Muscle layer of duodenum (tissue), 2 donors: ENCODE results near the gene MYH15.

ENCODE experiments used
- H3K27ac ChIP-seq: one replicate; pipeline ENCODE4 v1.7.0; 2013; ENCODE audit warnings: mild to moderate bottlenecking, low read length
- H3K27me3 ChIP-seq: one replicate; pipeline ENCODE4 v1.7.0; 2013; ENCODE audit warnings: low read depth, mild to moderate bottlenecking, control low read depth, low read length
- H3K36me3 ChIP-seq, 2 donors: one replicate each; pipeline ENCODE4 v1.7.0; 2013; ENCODE audit warnings: low read length in 2 of 2, control low read depth in 1 of 2, mild to moderate bottlenecking in 1 of 2; ENCODE audit not compliant: insufficient read depth in 2 of 2, control insufficient read depth in 1 of 2
- H3K4me1 ChIP-seq, 2 donors: one replicate each; pipeline ENCODE4 v1.7.0; 2013; ENCODE audit warnings: low read length in 2 of 2, mild to moderate bottlenecking in 2 of 2, control low read depth in 1 of 2, moderate library complexity in 1 of 2; ENCODE audit not compliant: insufficient read depth in 2 of 2, control insufficient read depth in 1 of 2
- H3K4me3 ChIP-seq, 2 donors: one replicate each; pipeline ENCODE4 v1.7.0; 2013; ENCODE audit warnings: low read length in 2 of 2, low read depth in 1 of 2, mild to moderate bottlenecking in 1 of 2
- H3K9me3 ChIP-seq, 2 donors: one replicate each; pipeline ENCODE4 v1.7.0; 2013; ENCODE audit warnings: low read length in 2 of 2, control low read depth in 1 of 2, mild to moderate bottlenecking in 1 of 2; ENCODE audit not compliant: control insufficient read depth in 1 of 2
- donor health status: healthy.

The MYH15 gene

DNA sequence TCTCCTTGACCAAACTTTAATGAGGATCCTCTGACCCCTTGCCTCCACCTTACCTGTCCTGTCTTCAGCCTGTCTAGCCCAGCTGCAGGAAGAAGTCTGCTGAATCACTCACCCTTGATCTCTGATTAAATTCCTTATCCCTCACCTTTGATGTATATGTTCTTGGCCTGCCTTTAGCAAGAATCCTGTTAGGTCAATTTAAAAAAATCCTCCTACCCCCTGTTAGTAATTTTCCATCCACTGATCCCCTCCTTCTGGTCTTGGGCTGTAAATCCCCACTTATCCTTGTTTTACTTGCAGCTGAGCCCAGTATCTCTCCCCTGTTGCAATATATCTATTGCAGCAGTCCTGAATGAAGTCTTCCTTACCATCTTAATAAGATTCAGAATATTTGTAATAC is 39.0 kb downstream of the MYH15 start:
- Histone ChIP-seq H3K9me3 (no peaks in the 10 kb centered on the region), H3K4me3 (no peak overlapping the region), H3K4me1 (no peaks in the 10 kb centered on the region), H3K36me3 (no peaks in the 10 kb centered on the region), H3K27ac (no peak overlapping the region), H3K27me3 (no peaks in the 10 kb centered on the region)

- Histone ChIP-seq H3K9me3 (no peaks in the 10 kb centered on the region), H3K36me3 (no peaks in the 10 kb centered on the region), H3K27me3 (no peaks in the 10 kb centered on the region), H3K27ac (no peak overlapping the region), H3K4me1 (no peaks in the 10 kb centered on the region), H3K4me3 (no peak overlapping the region)
Measured at GRCh38 chr3:108469126-108469525, 41.3 kb downstream of the MYH15 start.

DNA sequence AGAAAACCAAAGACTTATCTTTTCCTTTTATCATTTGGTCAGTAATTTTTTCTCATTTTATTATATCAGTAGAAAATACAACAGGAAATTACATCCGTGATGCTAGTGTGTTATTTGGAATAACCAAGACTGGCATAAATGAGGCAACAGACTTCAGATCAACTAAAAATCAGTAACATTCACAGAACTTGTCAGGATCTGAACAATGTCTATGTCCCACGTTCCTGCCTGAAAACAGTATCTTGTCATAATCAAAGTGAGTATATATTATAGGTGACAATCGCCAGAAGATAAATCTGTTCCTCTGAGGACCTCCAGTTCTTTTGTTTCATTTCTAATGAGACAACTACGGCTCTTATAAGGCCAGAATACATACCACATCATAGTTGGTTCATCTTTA is 41.8 kb downstream of the MYH15 start:
- no peaks in the 10 kb centered on the region for H3K9me3 ChIP-seq
- no peaks in the 10 kb centered on the region for H3K27me3 ChIP-seq
- no peak overlapping the region for H3K4me3 ChIP-seq
- no peak overlapping the region for H3K27ac ChIP-seq
- no peaks in the 10 kb centered on the region for H3K4me1 ChIP-seq
- H3K36me3 ChIP-seq, result no peaks in the 10 kb centered on the region

- H3K27me3 ChIP-seq, result no peaks in the 10 kb centered on the region
- H3K36me3 ChIP-seq, result no peaks in the 10 kb centered on the region
- H3K9me3 ChIP-seq, result no peaks in the 10 kb centered on the region
- no peaks in the 10 kb centered on the region for H3K4me1 ChIP-seq
- H3K4me3 ChIP-seq, result no peak overlapping the region
- H3K27ac ChIP-seq, result no peak overlapping the region
Measured at GRCh38 chr3:108462899-108463298, 47.5 kb downstream of the MYH15 start.

DNA sequence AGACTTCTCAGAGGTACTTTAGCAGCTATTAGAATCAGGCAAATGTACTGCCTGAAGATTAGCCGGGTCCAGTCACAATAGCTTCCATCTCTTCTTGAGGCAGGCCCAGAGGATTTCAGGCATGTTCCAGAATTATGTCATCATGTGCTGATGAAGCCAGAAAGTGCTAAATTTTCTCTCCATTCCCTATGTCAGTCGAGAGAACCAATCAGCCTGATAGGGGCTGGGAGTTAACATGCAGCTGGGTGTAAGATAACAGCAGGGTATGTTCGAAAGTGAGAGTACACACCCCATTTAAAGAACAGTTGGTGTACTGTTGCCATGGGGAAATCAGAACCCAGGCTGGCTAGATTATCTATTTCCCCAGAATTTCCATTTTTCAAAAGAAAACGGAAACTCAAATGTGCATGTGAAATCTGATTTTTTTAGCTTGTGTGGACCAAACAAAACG is 48.7 kb downstream of the MYH15 start:
- Histone ChIP-seq H3K36me3 (no peaks in the 10 kb centered on the region), H3K4me1 (no peaks in the 10 kb centered on the region), H3K27ac (no peak overlapping the region), H3K4me3 (no peak overlapping the region), H3K27me3 (no peaks in the 10 kb centered on the region), H3K9me3 (no peaks in the 10 kb centered on the region)

DNA sequence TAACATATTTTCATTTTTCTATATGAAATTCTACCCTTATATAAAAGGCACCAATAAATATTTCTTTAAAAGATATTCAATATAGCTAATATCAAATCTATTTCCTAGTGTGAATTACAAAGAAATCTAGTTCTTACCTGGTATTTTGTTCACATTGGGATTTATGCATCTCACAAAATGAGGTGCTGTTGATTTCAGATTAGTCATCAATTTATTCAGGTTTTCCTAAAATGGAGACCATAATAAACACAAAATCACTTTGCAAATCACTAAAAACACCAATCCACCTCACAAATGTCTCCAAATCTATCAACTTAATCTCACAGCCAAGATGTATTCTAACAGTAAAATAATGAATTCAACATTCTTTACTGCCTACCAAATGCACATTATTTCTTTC is 51.2 kb downstream of the MYH15 start:
- H3K4me1 ChIP-seq, result no peaks in the 10 kb centered on the region
- H3K9me3 ChIP-seq, result no peaks in the 10 kb centered on the region
- no peak overlapping the region for H3K27ac ChIP-seq
- H3K4me3 ChIP-seq, result no peak overlapping the region
- H3K27me3 ChIP-seq, result no peaks in the 10 kb centered on the region
- no peaks in the 10 kb centered on the region for H3K36me3 ChIP-seq

DNA sequence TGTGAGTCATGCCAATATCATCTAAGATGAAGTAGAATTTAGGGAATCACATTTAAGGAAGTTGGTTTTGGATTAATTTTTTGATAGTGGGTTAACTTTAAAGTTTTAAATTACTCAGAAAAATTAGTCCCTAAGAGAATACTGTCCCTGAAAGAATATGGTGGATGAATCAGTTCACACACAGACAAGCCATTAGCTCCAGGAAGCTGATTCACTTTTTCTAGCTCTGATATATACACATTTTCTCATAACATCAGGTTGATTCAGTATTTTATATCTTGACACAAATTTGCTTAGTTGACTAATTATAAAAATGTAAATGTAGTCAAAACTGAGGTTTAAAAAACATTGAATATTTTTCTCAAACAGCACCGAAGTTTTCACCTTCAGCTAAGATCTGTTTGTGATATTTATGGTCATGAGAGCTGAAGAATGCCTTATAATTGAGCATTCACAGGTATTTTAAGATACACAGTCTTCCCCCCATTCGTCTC is 55.1 kb downstream of the MYH15 start:
- Histone ChIP-seq H3K27me3 (no peaks in the 10 kb centered on the region), H3K36me3 (no peaks in the 10 kb centered on the region), H3K4me3 (no peak overlapping the region), H3K4me1 (no peaks in the 10 kb centered on the region), H3K9me3 (no peaks in the 10 kb centered on the region), H3K27ac (no peak overlapping the region)

- H3K9me3 ChIP-seq, result peaks cover 0 to 1% of the 10 kb centered on the region in 2 donors
- no peak overlapping the region for H3K4me3 ChIP-seq
- H3K36me3 ChIP-seq, result no peaks in the 10 kb centered on the region
- H3K27ac ChIP-seq, result no peak overlapping the region
- H3K4me1 ChIP-seq, result no peaks in the 10 kb centered on the region
- H3K27me3 ChIP-seq, result no peaks in the 10 kb centered on the region
Measured at GRCh38 chr3:108453565-108453964, 56.8 kb downstream of the MYH15 start.

DNA sequence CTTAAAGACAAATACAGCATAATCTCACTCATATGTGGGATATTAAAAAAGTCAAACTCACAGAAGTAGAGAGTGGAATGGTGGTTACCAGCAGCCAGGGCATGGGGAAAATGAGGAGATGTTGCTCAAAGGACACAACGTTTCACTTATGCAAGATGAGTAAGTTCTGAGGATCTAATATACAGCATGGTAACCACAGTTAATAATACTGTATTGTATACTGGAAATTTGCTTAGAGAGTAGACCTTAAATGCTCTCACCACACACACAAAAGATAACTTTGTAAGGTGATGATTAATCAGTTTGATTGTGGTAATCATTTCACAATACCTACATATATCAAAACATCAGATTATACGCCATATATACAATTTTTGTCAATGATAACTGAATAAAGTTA is 60.0 kb downstream of the MYH15 start:
- H3K27me3 ChIP-seq, result no peaks in the 10 kb centered on the region
- H3K9me3 ChIP-seq, result peaks cover 7 to 13% of the 10 kb centered on the region in 2 donors
- H3K4me3 ChIP-seq, result no peak overlapping the region
- no peak overlapping the region for H3K27ac ChIP-seq
- no peaks in the 10 kb centered on the region for H3K4me1 ChIP-seq
- no peaks in the 10 kb centered on the region for H3K36me3 ChIP-seq

- Histone ChIP-seq H3K4me3 (no peak overlapping the region), H3K36me3 (no peaks in the 10 kb centered on the region), H3K27ac (no peak overlapping the region), H3K27me3 (no peaks in the 10 kb centered on the region), H3K9me3 (peaks cover 7 to 13% of the 10 kb centered on the region in 2 donors), H3K4me1 (no peaks in the 10 kb centered on the region)
Measured at GRCh38 chr3:108448593-108448992, 61.8 kb downstream of the MYH15 start.

DNA sequence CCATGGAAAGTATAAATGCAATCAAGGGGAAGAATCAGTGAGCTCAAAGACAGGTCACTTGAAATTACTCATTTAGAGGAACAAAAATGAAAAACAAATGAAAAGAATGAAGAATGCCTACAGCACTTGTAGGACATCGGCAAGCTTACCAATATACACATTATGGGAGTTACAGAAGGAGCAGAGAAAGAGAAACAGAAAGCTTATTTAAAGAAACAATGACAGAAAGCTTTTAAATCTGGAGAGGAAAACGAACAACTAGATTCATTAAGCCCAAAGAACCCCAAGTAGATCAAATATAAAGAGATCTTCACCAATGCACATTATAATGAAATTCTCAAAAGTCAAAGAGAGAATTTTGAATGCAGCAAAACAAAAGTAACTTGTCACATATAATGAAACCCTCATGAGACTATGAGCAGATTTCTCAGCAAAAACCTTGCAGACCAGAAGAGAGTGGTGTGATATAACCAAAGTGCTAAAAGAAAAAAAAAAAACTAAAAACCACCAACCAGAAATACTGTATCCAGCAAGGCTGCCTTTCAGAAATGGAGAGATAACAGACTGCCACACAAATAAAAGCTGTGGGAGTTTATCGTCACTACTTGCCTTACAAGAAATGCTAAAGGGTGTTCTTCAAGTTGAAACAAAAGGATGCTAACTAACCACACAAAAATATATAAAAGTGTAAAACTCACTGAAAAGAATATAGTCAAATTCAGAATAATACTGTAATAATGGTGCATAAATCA is 63.1 kb downstream of the MYH15 start:
- H3K27me3 ChIP-seq, result no peaks in the 10 kb centered on the region
- H3K4me1 ChIP-seq, result no peaks in the 10 kb centered on the region
- H3K9me3 ChIP-seq, result peaks cover 7 to 13% of the 10 kb centered on the region in 2 donors
- H3K36me3 ChIP-seq, result no peaks in the 10 kb centered on the region
- no peak overlapping the region for H3K4me3 ChIP-seq
- H3K27ac ChIP-seq, result no peak overlapping the region

- Histone ChIP-seq H3K27ac (no peak overlapping the region), H3K27me3 (no peaks in the 10 kb centered on the region)
Measured at GRCh38 chr3:108442281-108442680, 68.1 kb downstream of the MYH15 start.

More at GRCh38 chr3:108442281-108442680, 68.1 kb downstream of the MYH15 start:
- Histone ChIP-seq H3K36me3 (no peaks in the 10 kb centered on the region), H3K4me1 (no peaks in the 10 kb centered on the region), H3K9me3 (peaks cover 6 to 8% of the 10 kb centered on the region in 2 donors), H3K4me3 (no peak overlapping the region)
